Smooth muscle cell (in vitro differentiated cells): ENCODE results near the gene HSPA1B. TPM values are rescaled to one million over a fixed set of nuclear protein-coding genes. Genes with fewer than 3 reads are reported as not detected.

Source experiments
- DNase-seq: peaks from one replicate; lab custom pipeline; 2025; ENCODE audit not compliant: unreplicated experiment; lab: John Stamatoyannopoulos, UW
- H2AFZ ChIP-seq: fragments of 200-600 bp; sonication (generic); 2 replicates; pipeline ENCODE4 v1.6.0; 2016; ENCODE audit warnings: antibody characterized with exemption, low read depth, mild to moderate bottlenecking
- H3F3A ChIP-seq: fragments of 200-600 bp; sonication (generic); 2 replicates; pipeline ENCODE4 v1.6.0; 2017; ENCODE audit warnings: antibody characterized with exemption, low read depth
- H3K27ac ChIP-seq: fragments of 200-600 bp; sonication (generic); 2 replicates; pipeline ENCODE4 v1.5.1; 2016; ENCODE audit warnings: low read depth, mild to moderate bottlenecking
- H3K27me3 ChIP-seq: fragments of 200-600 bp; sonication (generic); 2 replicates; pipeline ENCODE4 v1.6.1; 2016; ENCODE audit warnings: low read depth, mild to moderate bottlenecking
- H3K36me3 ChIP-seq: fragments of 200-600 bp; sonication (generic); 2 replicates; pipeline ENCODE4 v1.5.1; 2016; ENCODE audit warnings: low read depth
- H3K4me1 ChIP-seq: fragments of 200-600 bp; sonication (generic); 2 replicates; pipeline ENCODE4 v1.5.1; 2016; ENCODE audit warnings: low read depth
- H3K4me2 ChIP-seq: fragments of 200-600 bp; sonication (generic); 2 replicates; pipeline ENCODE4 v1.6.0; 2016; ENCODE audit warnings: mild to moderate bottlenecking
- H3K4me3 ChIP-seq: fragments of 200-600 bp; sonication (generic); 2 replicates; pipeline ENCODE4 v1.5.1; 2016; ENCODE audit warnings: mild to moderate bottlenecking
- H3K79me2 ChIP-seq: fragments of 200-600 bp; sonication (generic); 2 replicates; pipeline ENCODE4 v1.6.0; 2016; ENCODE audit warnings: low read depth, mild to moderate bottlenecking
- H3K9ac ChIP-seq: fragments of 200-600 bp; sonication (generic); 2 replicates; pipeline ENCODE4 v1.6.0; 2016; ENCODE audit warnings: low read depth
- H3K9me3 ChIP-seq: fragments of 200-600 bp; sonication (generic); replicated peaks from 2 replicates; pipeline ENCODE4 v1.5.1; 2016; ENCODE audit warnings: low read depth
- H4K20me1 ChIP-seq: fragments of 200-600 bp; sonication (generic); 2 replicates; pipeline ENCODE4 v1.6.0; 2016; ENCODE audit warnings: low read depth
- CTCF ChIP-seq: fragments of 200-600 bp; sonication (generic); IDR thresholded peaks from 2 replicates; pipeline ENCODE4 v1.5.1; 2017; ENCODE audit warnings: borderline replicate concordance, mild to moderate bottlenecking, antibody characterized with exemption; ENCODE audit not compliant: insufficient read depth, poor library complexity, severe bottlenecking
- WGBS: methylation state at CpG from one replicate; pipeline ENCODE4 v1.1.7; 2016; ENCODE audit warnings: low lambda C conversion rate; 5-methylcytosine and 5-hydroxymethylcytosine counted together
- polyA plus RNA-seq: library from polyadenylated mRNA; unstranded; fragments of >200 nt; fragmentation: Nextera tagmentation; extraction: Ambion mirVana; gene quantifications from 2 replicates; pipeline ENCODE4 v1.2.1, GENCODE V29; 2016
- total RNA-seq: library from RNA; depleted of rRNA; stranded (reverse); fragments of >200 nt; gene quantifications from 2 replicates; pipeline ENCODE4 v1.2.3, GENCODE V29; 2014

Gene HSPA1B
- total and polyA plus RNA-seq, 2 experiments from 2014 or later = 30.7 to 43.1 TPM

- no peak for TF ChIP-seq CTCF
- Histone ChIP-seq H4K20me1 (no peaks in the 10 kb centered on the region), H3K27ac (no peak overlapping the region), H3K27me3 (no peaks in the 10 kb centered on the region), H3K4me1 (peaks cover 6% of the 10 kb centered on the region), H3K79me2 (no peaks in the 10 kb centered on the region), H2AFZ (no peak overlapping the region), H3K4me2 (no peak overlapping the region), H3K9ac (no peak overlapping the region), H3K9me3 (no peaks in the 10 kb centered on the region), H3K36me3 (no peaks in the 10 kb centered on the region), H3F3A (no peaks in the 10 kb centered on the region), H3K4me3 (no peak overlapping the region)
- WGBS = 83% methylated on average over 5 of the region's 5 CpGs
- DNase-seq = no peak
Observed at GRCh38 chr6:31874836-31875572, 47.5 kb downstream of the HSPA1B start.

GRCh38 chr6:31875877-31876276 lies 48.3 kb downstream of the HSPA1B start:
- Histone ChIP-seq H3K4me1 (peaks cover 4% of the 10 kb centered on the region), H3K79me2 (no peaks in the 10 kb centered on the region), H3K9ac (no peak overlapping the region), H2AFZ (no peak overlapping the region), H3K27ac (no peak overlapping the region), H3F3A (no peaks in the 10 kb centered on the region), H3K36me3 (no peaks in the 10 kb centered on the region), H3K4me3 (no peak overlapping the region), H4K20me1 (no peaks in the 10 kb centered on the region), H3K9me3 (no peaks in the 10 kb centered on the region), H3K27me3 (no peaks in the 10 kb centered on the region), H3K4me2 (no peak overlapping the region)
- no peak for DNase-seq
- 67% methylated on average over 5 of the region's 5 CpGs for WGBS
- no peak for TF ChIP-seq CTCF

- Histone ChIP-seq H3K79me2 (no peaks in the 10 kb centered on the region), H3F3A (no peaks in the 10 kb centered on the region), H3K4me3 (no peak overlapping the region), H3K27me3 (no peaks in the 10 kb centered on the region), H3K4me1 (no peaks in the 10 kb centered on the region), H3K9me3 (no peaks in the 10 kb centered on the region), H2AFZ (no peak overlapping the region), H4K20me1 (no peaks in the 10 kb centered on the region), H3K36me3 (no peaks in the 10 kb centered on the region), H3K9ac (no peak overlapping the region), H3K4me2 (no peak overlapping the region), H3K27ac (no peak overlapping the region)
- no peak for DNase-seq
- TF ChIP-seq CTCF = no peak
- WGBS = 95% methylated on average over 7 of the region's 7 CpGs
Observed at GRCh38 chr6:31876357-31876756, 48.8 kb downstream of the HSPA1B start.

GRCh38 chr6:31877125-31877650 lies 49.6 kb downstream of the HSPA1B start:
- H3K9me3 ChIP-seq = no peaks in the 10 kb centered on the region
- H3K27ac ChIP-seq = no peak overlapping the region
- H3K79me2 ChIP-seq = no peaks in the 10 kb centered on the region
- H3K36me3 ChIP-seq = no peaks in the 10 kb centered on the region
- no peak overlapping the region for H2AFZ ChIP-seq
- H3F3A ChIP-seq = no peaks in the 10 kb centered on the region
- H3K27me3 ChIP-seq = no peaks in the 10 kb centered on the region
- no peak for DNase-seq
- H3K9ac ChIP-seq = no peak overlapping the region
- no peak overlapping the region for H3K4me3 ChIP-seq
- 84% methylated on average over 3 of the region's 3 CpGs for WGBS
- H3K4me1 ChIP-seq = no peaks in the 10 kb centered on the region
- H4K20me1 ChIP-seq = no peaks in the 10 kb centered on the region
- no peak overlapping the region for H3K4me2 ChIP-seq
- TF ChIP-seq CTCF = no peak
